ENCODE data around the gene GTF2H2C_2.
"Not testable (repeated sequence)": the region's sequence is repeated elsewhere in the genome, so short reads cannot be mapped to it uniquely, and the experiment has no call there.

The GTF2H2C_2 gene

GRCh38 chr5:70415117-70415516, at the start of gene GTF2H2C_2:
GTF2H2C_2 (plus strand) TSS chr5:70415368.
- not testable (repeated sequence) for DNase-seq

DNA sequence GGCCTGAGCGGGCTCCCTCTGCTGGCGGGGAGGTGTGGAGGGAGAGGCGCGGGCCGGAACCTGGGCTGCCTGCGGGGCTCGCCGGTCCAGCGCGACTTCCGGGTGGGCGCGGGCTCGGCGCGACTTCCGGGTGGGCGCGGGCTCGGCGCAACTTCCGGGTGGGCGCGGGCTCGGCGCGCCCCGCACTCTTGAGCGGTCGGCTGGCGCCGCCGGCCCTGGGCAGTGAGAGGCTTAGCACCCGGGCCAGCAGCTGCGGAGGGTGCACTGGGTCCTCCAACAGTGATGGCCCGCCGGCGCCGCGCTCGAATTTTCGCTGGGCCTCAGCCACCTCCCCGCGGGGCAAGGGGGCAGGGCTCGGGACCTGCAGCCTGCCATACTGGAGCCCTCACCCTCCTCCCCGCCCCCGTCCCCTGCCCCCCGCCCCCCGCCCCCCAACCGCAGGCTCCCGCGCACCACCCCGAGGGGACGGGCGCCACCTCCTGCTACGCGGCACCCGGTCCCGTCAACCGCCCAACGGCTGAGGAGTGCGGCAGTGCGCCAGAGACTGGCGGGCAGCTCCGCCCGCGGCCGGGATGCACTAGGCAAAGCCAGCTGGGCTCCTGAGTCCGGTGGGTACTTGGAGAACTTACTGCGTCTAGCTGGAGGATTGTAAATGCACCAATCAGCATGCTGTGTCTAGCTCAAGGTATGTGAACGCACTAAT, 14.0 kb upstream of the GTF2H2C_2 start:
- not testable (repeated sequence) for DNase-seq

- DNase-seq = not testable (repeated sequence)
Measured at GRCh38 chr5:70421322-70421721, 6.2 kb downstream of the GTF2H2C_2 start.

GRCh38 chr5:70423215-70423614, 8.0 kb downstream of the GTF2H2C_2 start:
- DNase-seq = not testable (repeated sequence)

DNA sequence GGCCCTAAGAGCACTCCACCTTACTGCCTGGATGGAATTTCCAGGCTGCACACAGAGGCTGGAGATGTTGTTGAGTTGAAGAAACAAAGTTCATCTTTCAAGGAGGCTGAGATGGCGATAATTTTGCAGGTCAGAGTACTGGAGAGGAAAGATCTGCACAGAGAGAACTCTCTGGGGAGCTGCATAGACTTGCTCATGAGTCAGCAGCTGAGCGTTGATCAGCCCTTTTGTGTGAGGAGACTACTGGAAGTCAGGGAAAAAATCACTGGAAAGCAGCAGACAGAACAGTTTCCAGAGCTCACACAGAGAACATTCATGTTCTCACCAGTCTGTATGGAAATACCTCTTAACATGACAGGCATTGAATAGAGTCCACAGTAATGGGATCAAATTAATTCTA, 23.4 kb downstream of the GTF2H2C_2 start:
- DNase-seq = not testable (repeated sequence)

DNA sequence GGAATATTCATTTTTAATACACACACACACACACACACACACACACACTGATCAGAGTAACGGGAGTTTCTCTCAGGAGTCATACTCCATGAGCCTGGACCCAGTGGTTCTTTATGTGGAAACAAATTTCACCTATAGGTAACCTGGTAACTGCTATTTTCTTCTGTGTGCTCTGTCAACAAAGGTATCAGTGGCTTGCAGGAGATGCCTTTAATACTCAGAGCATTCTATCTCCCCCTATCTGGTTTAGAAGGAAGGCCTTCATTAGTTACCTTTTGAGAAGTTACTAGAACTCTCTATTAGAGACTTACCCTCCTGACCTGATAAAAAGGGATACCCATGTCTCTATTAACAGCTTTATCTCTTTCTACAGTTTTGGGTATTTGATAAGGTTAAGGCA, 34.4 kb downstream of the GTF2H2C_2 start:
- DNase-seq = not testable (repeated sequence)

DNA sequence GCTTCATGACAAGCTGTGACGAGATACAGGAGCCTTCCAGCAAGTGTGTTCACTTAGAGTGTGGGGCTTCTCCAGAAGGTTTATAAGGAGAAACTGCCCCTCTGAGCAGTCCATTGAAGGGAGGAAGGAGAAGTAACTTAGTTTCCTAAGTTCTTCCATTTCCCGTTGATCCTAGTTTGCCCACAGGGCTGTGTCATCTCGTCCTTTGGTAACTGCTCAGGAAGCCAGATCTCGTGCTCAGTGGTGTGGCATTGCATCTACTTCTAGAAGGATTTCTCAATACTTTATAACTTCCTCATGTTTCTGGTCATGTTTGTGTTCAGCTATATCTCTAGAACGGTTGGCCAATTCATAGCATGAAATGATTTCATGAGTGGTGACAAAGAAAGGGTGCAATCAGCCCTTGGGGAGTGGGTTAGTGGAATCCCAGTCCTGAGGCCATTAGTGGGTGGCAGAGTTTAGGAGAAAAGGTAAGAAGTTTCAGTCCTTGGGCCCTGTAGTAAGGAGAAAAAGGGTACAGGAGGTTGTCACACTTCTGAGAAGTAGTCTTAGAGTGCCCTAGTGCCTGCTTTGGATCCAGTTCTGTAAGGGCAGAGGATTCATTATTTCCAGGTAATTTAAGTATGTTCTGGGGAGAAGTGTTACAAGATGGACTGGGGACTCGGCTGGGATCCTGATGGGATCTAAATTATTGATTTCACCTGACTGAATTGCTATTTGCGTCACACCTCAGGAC, 36.2 kb downstream of the GTF2H2C_2 start:
- not testable (repeated sequence) for DNase-seq

DNA sequence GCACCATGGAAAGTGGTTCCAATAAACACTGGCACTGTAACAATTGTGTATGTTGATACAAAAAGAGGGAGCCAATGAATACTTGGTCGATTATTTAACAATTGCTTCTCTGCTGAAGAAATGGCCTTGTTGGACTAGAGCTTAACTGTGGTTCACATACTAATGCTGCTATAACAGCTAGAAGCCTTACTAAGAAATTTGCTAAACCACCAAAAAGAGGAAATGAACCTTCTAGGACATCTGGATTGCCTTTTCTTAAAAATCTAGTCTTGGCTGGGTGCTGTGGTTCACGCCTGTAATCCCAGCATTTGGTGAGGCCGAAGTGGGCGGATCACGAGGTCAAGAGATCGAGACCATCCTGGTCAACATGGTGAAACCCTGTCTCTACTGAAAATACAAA, 41.9 kb downstream of the GTF2H2C_2 start:
- not testable (repeated sequence) for DNase-seq

DNA sequence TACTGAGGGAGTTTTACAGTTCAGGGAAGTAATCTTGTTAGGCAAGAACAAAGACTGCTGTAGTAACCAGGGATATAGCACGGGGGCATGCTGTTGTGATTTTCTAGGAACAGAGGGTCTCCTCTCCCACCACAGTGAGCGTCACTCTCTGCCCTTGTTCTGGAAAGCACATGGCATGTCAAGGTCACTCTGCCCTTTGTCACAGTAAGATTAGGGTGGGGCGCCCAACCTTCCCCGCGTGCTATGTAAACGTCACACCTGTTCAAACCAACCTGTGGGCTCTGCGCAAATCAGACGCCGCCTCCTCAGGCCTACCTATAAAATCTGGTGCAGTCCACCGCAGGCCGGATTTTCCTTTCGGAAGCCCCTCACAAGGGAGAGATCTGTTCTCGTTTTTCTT, 44.0 kb downstream of the GTF2H2C_2 start:
- DNase-seq = not testable (repeated sequence)

DNA sequence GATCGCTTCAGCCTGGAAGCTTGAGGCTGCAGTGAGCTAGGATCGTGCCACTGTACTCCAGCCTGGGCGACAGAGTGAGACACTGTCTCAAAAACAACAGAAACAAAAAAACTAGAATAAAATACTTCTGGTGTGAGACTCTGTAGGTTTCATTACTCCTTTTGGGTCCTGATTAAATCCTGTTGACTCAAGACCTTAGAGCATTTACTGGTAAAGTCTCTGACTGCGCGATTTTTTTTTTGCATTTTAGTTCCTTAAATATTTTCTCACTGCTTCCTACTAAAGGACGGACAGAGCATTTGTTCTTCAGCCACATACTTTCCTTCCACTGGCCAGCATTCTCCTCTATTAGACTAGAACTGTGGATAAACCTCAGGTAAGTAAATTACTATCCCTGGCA, 46.8 kb downstream of the GTF2H2C_2 start:
- not testable (repeated sequence) for DNase-seq

DNA sequence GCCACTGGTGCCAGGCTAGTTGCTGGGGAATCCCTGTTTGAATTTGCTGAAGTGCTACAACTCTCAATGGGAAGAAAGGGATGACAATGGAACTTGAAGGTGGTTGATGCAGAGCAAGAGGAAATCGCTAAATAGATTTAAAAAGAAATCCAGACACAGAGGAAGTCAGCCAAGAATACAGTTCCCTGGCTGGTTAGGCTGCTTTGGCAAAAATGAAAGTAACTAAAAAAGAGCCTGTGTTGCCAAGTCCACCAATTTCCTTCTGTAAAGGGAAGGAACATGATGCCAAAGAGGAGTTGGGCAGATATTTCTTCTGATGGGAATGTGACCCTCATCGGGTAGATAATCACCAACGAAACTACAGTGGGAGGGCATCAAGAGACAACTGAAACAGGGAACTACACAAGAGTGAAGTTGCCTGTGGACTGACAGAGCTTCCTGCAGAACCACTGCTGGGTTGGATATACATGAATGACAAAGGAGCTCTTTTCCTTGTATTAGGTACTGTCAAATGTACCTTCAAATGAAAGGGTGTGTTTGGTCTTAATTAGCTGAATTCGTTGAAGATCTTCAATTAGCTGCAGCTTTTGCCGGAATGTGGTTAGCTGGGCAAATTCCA, 49.0 kb downstream of the GTF2H2C_2 start:
- DNase-seq = not testable (repeated sequence)

DNA sequence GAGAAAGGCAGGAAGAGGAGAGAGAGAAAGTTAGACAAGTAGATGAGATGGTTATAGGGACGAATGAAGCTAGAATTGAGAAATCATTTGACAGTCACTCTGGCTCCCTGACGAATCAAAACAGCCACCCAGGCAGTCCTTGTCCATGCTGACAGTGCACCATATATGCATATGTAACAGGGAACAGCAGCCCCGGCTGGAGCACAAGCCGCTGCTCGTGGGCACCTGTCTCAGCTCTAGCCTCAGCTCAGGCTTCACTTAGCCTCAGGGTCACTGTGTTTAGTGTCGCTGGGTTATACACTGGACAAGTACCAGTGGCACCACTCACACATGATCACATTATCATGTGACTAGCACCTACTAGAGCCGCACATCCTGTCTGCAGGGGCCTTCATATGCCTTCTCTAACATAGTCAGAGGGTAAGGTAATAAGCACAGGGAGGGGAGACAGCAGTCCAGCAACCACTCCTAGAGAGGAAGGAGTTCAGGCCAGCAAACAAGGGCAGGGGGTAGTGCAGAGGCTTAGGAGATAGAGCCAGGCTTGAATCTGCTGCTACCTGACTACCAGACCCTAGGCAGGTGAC, 54.9 kb downstream of the GTF2H2C_2 start:
- not testable (repeated sequence) for DNase-seq

Measured in NK-92 treated with Interleukin-12 subunit alpha and Interleukin-12 subunit beta, amount 100 ng/mL, for 24 hours (cell line).